Endothelial cell of umbilical vein (primary cell): Measurements from ENCODE around the gene ACTMAP. TPM values are rescaled to one million over a fixed set of nuclear protein-coding genes. Genes with fewer than 3 reads are reported as not detected.

Experiments used
- BruUV-seq: library from RNA; stranded (reverse); fragments of 400-500 nt; replicated peaks from 2 replicates; lab custom pipeline; 2021; lab: Mats Ljungman, UMichigan
- CTCF ChIA-PET: fragments of 300-600, 350-600 bp; sonication (Branson Sonifier 250); formaldehyde crosslinking; loops from one replicate; lab custom pipeline; 2021; ENCODE audit warnings: antibody characterized with exemption, inconsistent platforms; lab: Charles Lee
- POLR2A ChIA-PET: fragments of 300-600, 350-600 bp; sonication (Branson Sonifier 250); formaldehyde crosslinking; loops from one replicate; lab custom pipeline; 2021; ENCODE audit warnings: antibody characterized with exemption, inconsistent platforms; lab: Charles Lee
- DNase-seq: peaks from one replicate; pipeline ENCODE4 v3.0.0-alpha.2; 2011; ENCODE audit warnings: low read depth, low spot score
- FAIRE-seq: peaks from 2 replicates; lab custom pipeline; 2011; peaks lifted over from hg19 to GRCh38; lab: Jason Lieb, UNC
- H2AFZ ChIP-seq: 2 replicates; pipeline ENCODE4 v1.6.0; 2012; ENCODE audit warnings: low read depth, low read length, control low read depth, inconsistent platforms
- H3K27ac ChIP-seq: 2 replicates; pipeline ENCODE4 v1.5.1; 2011; ENCODE audit warnings: low read depth, mild to moderate bottlenecking, control low read depth, low read length, moderate library complexity; ENCODE audit not compliant: insufficient read depth
- H3K27me3 ChIP-seq, 2 experiments: 2 replicates each; pipeline versions ENCODE4 v1.6.0 to v1.6.1; 2011; ENCODE audit warnings: low read length in 2 of 2, mixed read lengths in 1 of 2; ENCODE audit not compliant: control insufficient read depth in 2 of 2, insufficient read depth in 2 of 2
- H3K36me3 ChIP-seq, 2 experiments: 2 replicates in 1 of 2; 3 replicates in 1 of 2; pipeline ENCODE4 v1.5.1; 2011; ENCODE audit warnings: low read length in 2 of 2, mild to moderate bottlenecking in 1 of 2, moderate library complexity in 1 of 2; ENCODE audit not compliant: control insufficient read depth in 2 of 2, insufficient read depth in 2 of 2; ENCODE audit errors: extremely low read depth in 1 of 2
- H3K4me1 ChIP-seq: 3 replicates; pipeline ENCODE4 v1.5.1; 2011; ENCODE audit warnings: mild to moderate bottlenecking, low read length; ENCODE audit not compliant: control insufficient read depth, insufficient read depth; ENCODE audit errors: extremely low read depth
- H3K4me2 ChIP-seq: 2 replicates; pipeline ENCODE4 v1.6.1; 2011; ENCODE audit warnings: low read length, control low read depth, mixed read lengths; ENCODE audit not compliant: insufficient read depth
- H3K4me3 ChIP-seq, 3 experiments: fragments of 200-600 bp in 1 of 3; sonication (generic), shearing (Covaris generic) in 1 of 3; replicated peaks in 1 of 3; 2 replicates each; pipeline ENCODE4 v1.5.1; 2011 to 2016; ENCODE audit warnings: control low read depth in 3 of 3, low read length in 3 of 3, mild to moderate bottlenecking in 2 of 3, inconsistent platforms in 1 of 3, low read depth in 1 of 3, moderate library complexity in 1 of 3; ENCODE audit not compliant: insufficient read depth in 1 of 3
- H3K79me2 ChIP-seq: 2 replicates; pipeline ENCODE4 v1.6.0; 2012; ENCODE audit warnings: low read length, inconsistent platforms; ENCODE audit not compliant: control insufficient read depth, insufficient read depth
- H3K9ac ChIP-seq: replicated peaks from 2 replicates; pipeline ENCODE3; 2011; ENCODE audit warnings: low read length, control low read depth; ENCODE audit not compliant: insufficient read depth; ENCODE audit errors: extremely low read depth
- H3K9me1 ChIP-seq: replicated peaks from 3 replicates; pipeline ENCODE4 v1.6.0; 2011; ENCODE audit warnings: mild to moderate bottlenecking, low read length; ENCODE audit not compliant: control insufficient read depth, insufficient read depth; ENCODE audit errors: extremely low read depth
- H3K9me3 ChIP-seq: replicated peaks from 2 replicates; pipeline ENCODE4 v1.5.1; 2012; ENCODE audit warnings: low read length, inconsistent platforms; ENCODE audit not compliant: control insufficient read depth, insufficient read depth
- H4K20me1 ChIP-seq: replicated peaks from 2 replicates; pipeline ENCODE3; 2011; ENCODE audit warnings: mild to moderate bottlenecking, low read length; ENCODE audit not compliant: control insufficient read depth, insufficient read depth; ENCODE audit errors: extremely low read depth
- CTCF ChIP-seq, 2 donors: IDR thresholded peaks; 1 replicate in 1 of 2; 2 replicates in 1 of 2; pipeline ENCODE4 v1.5.1; 2011; ENCODE audit warnings: low read length in 2 of 2, mild to moderate bottlenecking in 2 of 2, moderate library complexity in 2 of 2, control low read depth in 1 of 2, inconsistent platforms in 1 of 2, low read depth in 1 of 2; ENCODE audit not compliant: insufficient read depth in 1 of 2; ENCODE audit errors: extremely low read depth in 1 of 2
- EZH2 ChIP-seq: IDR thresholded peaks from 2 replicates; pipeline ENCODE4 v1.6.1; 2012; ENCODE audit warnings: borderline replicate concordance, low read depth, mild to moderate bottlenecking, moderate library complexity, low read length, inconsistent platforms; ENCODE audit not compliant: severe bottlenecking
- FOS ChIP-seq: IDR thresholded peaks from 2 replicates; pipeline ENCODE4 v1.6.1; 2011; ENCODE audit warnings: mild to moderate bottlenecking, low read length, moderate library complexity, borderline replicate concordance; ENCODE audit not compliant: insufficient read depth
- GATA2 ChIP-seq: IDR thresholded peaks from 2 replicates; pipeline ENCODE4 v1.7.0; 2011; ENCODE audit warnings: low read depth, mild to moderate bottlenecking, moderate library complexity, mixed read lengths, low read length; ENCODE audit not compliant: insufficient read length, insufficient read depth
- JUN ChIP-seq: IDR thresholded peaks from 2 replicates; pipeline ENCODE4 v1.6.1; 2011; ENCODE audit warnings: borderline replicate concordance, low read depth; ENCODE audit not compliant: insufficient read length, insufficient read depth
- MAX ChIP-seq: IDR thresholded peaks from 2 replicates; pipeline ENCODE4 v1.6.1; 2011; ENCODE audit not compliant: insufficient read depth, insufficient read length
- MYC ChIP-seq: IDR thresholded peaks from one replicate; pipeline ENCODE4 v1.6.1; 2011; ENCODE audit warnings: mild to moderate bottlenecking, low read depth, low read length
- POLR2A ChIP-seq: IDR thresholded peaks from 2 replicates; pipeline ENCODE4 v1.6.1; 2012; ENCODE audit warnings: low read depth, mild to moderate bottlenecking, control low read depth, low read length
- POLR2AphosphoS5 ChIP-seq: IDR thresholded peaks from 2 replicates; pipeline ENCODE4 v1.6.1; 2012; ENCODE audit warnings: low read depth, mild to moderate bottlenecking, control low read depth, low read length, moderate library complexity; ENCODE audit not compliant: insufficient read depth
- dilution Hi-C: fragments of 300-500 bp; cut with MboI; formaldehyde crosslinking; loops from one replicate; pipeline ENCODE4 v1.15.0; 2019; ENCODE audit warnings: low sequenced_read_pairs; ENCODE audit not compliant: extremely low pct_ligation_motif_present
- intact Hi-C: fragments of 100-400 bp; cut with micrococcal nuclease; formaldehyde crosslinking; loops from one replicate; pipeline ENCODE4 v1.10.0; 2022
- polyA plus RNA-seq, 4 experiments: library from polyadenylated mRNA; depleted of rRNA in 3 of 4; stranded (reverse) in 3 of 4; unstranded in 1 of 4; fragments of >200 nt; gene quantifications; 2 replicates each; pipeline versions ENCODE4 v1.2.1 to v1.2.3, GENCODE V29; 2011 to 2012; ENCODE audit warnings: missing spikeins in 1 of 4
- total RNA-seq: library from RNA; stranded (reverse); gene quantifications from 2 replicates; pipeline ENCODE4 v1.2.3, GENCODE V29; 2021

ACTMAP gene
- total and polyA plus RNA-seq, 2 donors (not counting 3 experiments of a cell fraction or from before 2014, with no cell fraction given), result 5.2 to 9.1 TPM

GRCh38 chr19:40740747-40741146, 9.5 kb downstream of the ACTMAP start:
- ChIA-PET CTCF (no interaction called here), POLR2A (no interaction called here)
- no peak overlapping the region for H3K9ac ChIP-seq
- FAIRE-seq (no peak), DNase-seq (no peak)
- dilution Hi-C loops (no loop called here), intact Hi-C loops (no loop called here)
- no peaks in the 10 kb centered on the region for H3K79me2 ChIP-seq
- H3K9me1 ChIP-seq, result no peaks in the 10 kb centered on the region
- H4K20me1 ChIP-seq, result no peaks in the 10 kb centered on the region
- H3K4me3 ChIP-seq, result no peak overlapping the region
- peaks cover 4 to 15% of the 10 kb centered on the region in 2 experiments for H3K36me3 ChIP-seq
- no peaks in the 10 kb centered on the region for H3K27me3 ChIP-seq
- H3K4me1 ChIP-seq, result peaks cover 9% of the 10 kb centered on the region
- no peak overlapping the region for H2AFZ ChIP-seq
- no peak for TF ChIP-seq POLR2AphosphoS5
- TF ChIP-seq CTCF (IDR thresholded peaks at IDR 0.05; ENCODE audit: extremely low read depth in 1 of 2, insufficient read depth in 1 of 2, low read depth in 1 of 2, low read length in 2 of 2), result no peak
- no peak for TF ChIP-seq GATA2
- no peak for TF ChIP-seq MYC
- TF ChIP-seq EZH2, result no peak
- no peak for TF ChIP-seq POLR2A
- no peak for TF ChIP-seq MAX
- TF ChIP-seq JUN, result no peak
- TF ChIP-seq FOS, result no peak
- H3K9me3 ChIP-seq, result no peaks in the 10 kb centered on the region
- no peak overlapping the region for H3K27ac ChIP-seq
- BruUV-seq, result no TSS peak
- no peak overlapping the region for H3K4me2 ChIP-seq
